Uterus (tissue), 4 donors: ENCODE results near the gene RANBP17. TPM values are rescaled to one million over a fixed set of nuclear protein-coding genes. Genes with fewer than 3 reads are reported as not detected.
A peak's percentile ranks its signal among the peaks of the same experiment; 100 is the strongest.

ENCODE experiments used
- DNase-seq, 2 donors: peaks; one replicate each; pipeline ENCODE4 v3.0.0-alpha.2; 2019 to 2020
- H3K27ac ChIP-seq, 2 donors: fragments of 200-600 bp; sonication (generic); 1 replicate in 1 of 2; 2 replicates in 1 of 2; pipeline ENCODE4 v1.5.1; 2016 to 2018
- H3K27me3 ChIP-seq, 2 donors: fragments of 200-600 bp; sonication (generic); one replicate each; pipeline ENCODE4 v1.5.1; 2018 to 2019; ENCODE audit warnings: control low read depth in 1 of 2
- H3K36me3 ChIP-seq, 2 donors: fragments of 200-600 bp; sonication (generic); one replicate each; pipeline ENCODE4 v1.5.1; 2019; ENCODE audit warnings: control low read depth in 1 of 2
- H3K4me1 ChIP-seq, 2 donors: fragments of 200-600 bp; sonication (generic); one replicate each; pipeline ENCODE4 v1.5.1; 2018 to 2019; ENCODE audit warnings: control low read depth in 1 of 2
- H3K4me3 ChIP-seq, 2 donors: fragments of 200-600 bp; sonication (generic); 1 replicate in 1 of 2; 2 replicates in 1 of 2; pipeline ENCODE4 v1.5.1; 2018 to 2019; ENCODE audit warnings: mild to moderate bottlenecking in 1 of 2
- H3K9me3 ChIP-seq, 2 donors: fragments of 200-600 bp; sonication (generic); one replicate each; pipeline ENCODE4 v1.5.1; 2019; ENCODE audit warnings: control low read depth in 1 of 2
- CTCF ChIP-seq, 4 experiments: fragments of 200-600 bp in 2 of 4; fragments of 450-650 bp in 2 of 4; sonication (generic) in 2 of 4; IDR thresholded peaks; one replicate each; pipeline ENCODE4 v1.5.1; 2016 to 2019; ENCODE audit warnings: antibody characterized with exemption in 4 of 4, mild to moderate bottlenecking in 2 of 4, moderate library complexity in 1 of 4
- POLR2A ChIP-seq, 2 donors: fragments of 450-650 bp; IDR thresholded peaks; one replicate each; pipeline ENCODE4 v1.6.1; 2016; ENCODE audit warnings: antibody characterized with exemption in 2 of 2, mild to moderate bottlenecking in 1 of 2, moderate library complexity in 1 of 2
- intact Hi-C: fragments of 100-400 bp; cut with DNase I; formaldehyde crosslinking; loops from one replicate; pipeline ENCODE4 v1.15.1; 2023; ENCODE audit warnings: low total_unique reads
- total RNA-seq, 4 donors: library from RNA; depleted of rRNA in 3 of 4; stranded (reverse); fragments of >200 nt in 3 of 4; gene quantifications; one replicate each; pipeline versions ENCODE4 v1.1.0 to v1.2.4, GENCODE V29; 2014 to 2023
- donor health status: DM: yes; HTN: yes; CAD: no.

Gene RANBP17
- total RNA-seq, 4 donors from 2014 or later = 1.8 to 72.8 (median 7.6) TPM

GRCh38 chr5:171323007-171323406, 461.2 kb downstream of the RANBP17 start:
- DNase-seq = no peak
- intact Hi-C loops = no loop called here
- Histone ChIP-seq H3K27ac (no peak overlapping the region), H3K4me3 (no peak overlapping the region), H3K4me1 (no peaks in the 10 kb centered on the region), H3K9me3 (no peaks in the 10 kb centered on the region), H3K36me3 (no peaks in the 10 kb centered on the region), H3K27me3 (peaks cover 0 to 15% of the 10 kb centered on the region in 2 donors)
- TF ChIP-seq POLR2A (IDR thresholded peaks at IDR 0.05) (no peak), CTCF (IDR thresholded peaks at IDR 0.05) (no peak)

- Histone ChIP-seq H3K9me3 (no peaks in the 10 kb centered on the region), H3K27me3 (peaks cover 0 to 11% of the 10 kb centered on the region in 2 donors)
- no peak for TF ChIP-seq CTCF (IDR thresholded peaks at IDR 0.05)
- TF ChIP-seq POLR2A (IDR thresholded peaks at IDR 0.05) = no peak
Measured at GRCh38 chr5:171323806-171324632, 462.2 kb downstream of the RANBP17 start.

GRCh38 chr5:171330021-171330420, 468.2 kb downstream of the RANBP17 start:
- intact Hi-C loops = no loop called here
- no peak for TF ChIP-seq CTCF (IDR thresholded peaks at IDR 0.05)
- TF ChIP-seq POLR2A (IDR thresholded peaks at IDR 0.05) = no peak
- H3K27me3 ChIP-seq = no peaks in the 10 kb centered on the region
- no peaks in the 10 kb centered on the region for H3K9me3 ChIP-seq
- no peak overlapping the region for H3K4me3 ChIP-seq
- DNase-seq = no peak
- no peak overlapping the region for H3K27ac ChIP-seq
- H3K36me3 ChIP-seq = no peaks in the 10 kb centered on the region
- H3K4me1 ChIP-seq = no peaks in the 10 kb centered on the region

More at GRCh38 chr5:171323806-171324632, 462.2 kb downstream of the RANBP17 start:
- Histone ChIP-seq H3K4me3 (no peak overlapping the region), H3K4me1 (no peaks in the 10 kb centered on the region), H3K36me3 (no peaks in the 10 kb centered on the region), H3K27ac (no peak overlapping the region)
- no peak for DNase-seq
- intact Hi-C loops = no loop called here

GRCh38 chr5:171335616-171336015, 473.8 kb downstream of the RANBP17 start:
- intact Hi-C loops = no loop called here
- H3K4me1 ChIP-seq = no peaks in the 10 kb centered on the region
- H3K4me3 ChIP-seq = no peak overlapping the region
- H3K9me3 ChIP-seq = no peaks in the 10 kb centered on the region
- H3K27ac ChIP-seq = no peak overlapping the region
- no peak for DNase-seq
- no peaks in the 10 kb centered on the region for H3K36me3 ChIP-seq
- no peaks in the 10 kb centered on the region for H3K27me3 ChIP-seq
- TF ChIP-seq POLR2A (IDR thresholded peaks at IDR 0.05) (no peak), CTCF (IDR thresholded peaks at IDR 0.05) (no peak)

GRCh38 chr5:171336521-171337209, 474.8 kb downstream of the RANBP17 start:
- H3K4me3 ChIP-seq = no peak overlapping the region
- TF ChIP-seq CTCF (IDR thresholded peaks at IDR 0.05) (peak; percentile 10 to 28 (median 20)), POLR2A (IDR thresholded peaks at IDR 0.05) (no peak)
- H3K36me3 ChIP-seq = no peaks in the 10 kb centered on the region
- H3K9me3 ChIP-seq = no peaks in the 10 kb centered on the region
- intact Hi-C loops = no loop called here
- DNase-seq = peak in 1 of 2 donors; percentile 24
- H3K4me1 ChIP-seq = no peaks in the 10 kb centered on the region
- H3K27ac ChIP-seq = no peak overlapping the region
- H3K27me3 ChIP-seq = no peaks in the 10 kb centered on the region
